ENCODE measurements around the gene CTNNBL1.
"Not testable (repeated sequence)": the region's sequence is repeated elsewhere in the genome, so short reads cannot be mapped to it uniquely, and the experiment has no call there.

The CTNNBL1 gene

DNA sequence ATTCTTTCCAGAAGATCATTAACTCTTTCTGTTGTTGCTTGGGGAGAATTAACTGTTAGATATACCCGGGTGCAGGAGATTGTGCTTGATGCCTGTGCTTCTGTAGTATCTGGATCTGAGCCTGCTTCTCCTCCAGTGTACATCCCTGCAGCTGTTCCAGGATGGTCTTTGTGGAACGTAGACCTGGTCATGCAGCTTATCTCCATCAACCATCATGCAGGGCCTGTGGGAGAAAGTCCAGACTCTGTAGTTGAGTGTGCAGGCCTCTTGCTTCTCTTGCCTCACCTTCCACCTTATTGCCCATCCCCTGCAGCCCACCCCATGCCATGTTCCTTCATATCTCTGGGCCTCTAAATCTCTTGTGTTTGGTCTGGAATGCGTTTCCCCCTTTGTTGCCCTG is 133.8 kb downstream of the CTNNBL1 start:
- DNase-seq = no peak

DNA sequence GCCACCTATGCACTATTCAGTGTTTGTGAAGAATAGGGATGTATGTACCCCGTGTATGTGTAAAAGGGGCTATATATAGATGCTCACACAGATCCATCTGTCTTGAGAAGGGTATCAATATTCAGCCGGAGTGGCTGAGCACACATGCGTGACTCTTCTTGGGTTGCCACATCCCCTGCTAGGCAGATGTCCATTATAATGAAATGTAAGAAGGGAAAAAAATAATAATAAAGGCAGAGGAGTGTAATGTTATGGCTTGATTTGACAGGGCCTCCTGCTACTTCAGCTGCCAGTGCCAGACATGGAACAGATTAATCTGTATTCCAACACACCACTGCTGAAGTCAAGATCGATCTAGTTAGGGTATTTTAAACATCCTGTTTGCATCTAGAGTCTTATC is 134.9 kb downstream of the CTNNBL1 start:
- no peak for DNase-seq

DNA sequence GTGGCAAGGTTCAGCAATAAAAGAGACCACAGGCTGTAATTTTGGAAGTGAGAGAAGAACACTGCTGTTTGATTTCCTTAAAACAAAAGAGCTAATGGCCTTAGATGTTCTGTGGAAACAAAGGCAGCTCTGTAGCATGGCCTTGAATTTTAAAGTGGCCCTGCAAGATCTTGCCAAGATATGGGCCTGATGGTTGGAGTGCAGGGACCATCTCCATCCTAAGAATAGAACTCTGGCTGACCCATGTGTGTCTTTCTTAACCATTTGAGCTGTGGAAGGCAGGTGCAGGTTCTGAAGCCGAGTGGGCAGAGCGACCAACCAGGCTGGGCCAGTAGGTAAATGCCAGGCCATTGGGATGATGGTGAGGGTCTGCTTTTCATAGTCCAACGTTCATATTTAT is 135.3 kb downstream of the CTNNBL1 start:
- DNase-seq = no peak

DNA sequence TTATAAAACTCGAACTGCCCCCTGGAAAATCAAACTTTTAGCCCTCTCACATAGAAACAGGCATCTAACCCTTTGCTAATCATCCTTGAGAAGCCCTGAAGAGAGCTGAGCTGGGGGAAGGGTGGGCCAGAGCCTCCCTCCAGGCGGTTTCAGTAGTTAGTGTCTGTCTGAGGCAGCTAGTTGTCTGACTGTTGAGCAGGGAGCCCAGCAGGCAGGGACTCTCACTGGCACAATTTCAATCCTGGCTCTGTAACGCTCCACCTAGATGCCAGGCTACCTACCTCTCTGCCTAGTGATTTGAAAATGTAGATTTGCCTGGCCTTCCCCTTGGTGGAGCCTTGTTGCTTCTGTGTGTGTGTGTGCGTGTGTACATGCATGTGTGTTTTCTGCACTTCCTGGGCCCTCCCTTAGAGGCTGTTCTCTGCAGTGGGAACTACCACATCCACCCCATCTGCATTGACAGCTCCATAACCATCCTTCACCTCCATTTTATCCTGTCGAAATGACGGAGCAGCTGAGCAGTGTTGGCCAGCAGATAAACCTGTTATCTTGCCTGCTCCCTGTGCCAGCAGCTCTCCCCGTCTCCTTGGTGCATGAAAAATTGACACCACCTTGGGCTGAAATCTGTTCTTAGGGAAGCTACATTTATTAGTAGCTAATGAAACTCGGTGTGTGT is 139.5 kb downstream of the CTNNBL1 start:
- no peak for DNase-seq

DNA sequence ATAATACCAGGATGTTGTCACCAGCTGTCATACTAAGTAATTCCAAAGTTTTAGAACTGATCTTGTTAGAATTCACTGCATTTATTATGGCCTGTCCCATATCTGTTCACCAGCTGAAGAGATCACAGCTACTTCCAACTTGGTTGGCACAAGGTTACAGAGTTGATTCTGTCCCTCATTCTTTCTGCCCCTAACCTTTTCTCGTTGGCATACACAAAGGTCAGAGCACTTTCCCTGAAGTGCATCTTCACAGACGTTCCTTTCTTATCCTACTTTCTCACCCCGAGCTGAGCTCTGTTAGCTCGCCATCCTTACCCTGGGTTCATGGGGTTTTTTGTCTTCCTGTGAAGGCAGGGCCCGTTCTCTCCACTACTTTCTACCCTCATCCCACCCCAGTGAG is 143.1 kb downstream of the CTNNBL1 start:
- DNase-seq = no peak

DNA sequence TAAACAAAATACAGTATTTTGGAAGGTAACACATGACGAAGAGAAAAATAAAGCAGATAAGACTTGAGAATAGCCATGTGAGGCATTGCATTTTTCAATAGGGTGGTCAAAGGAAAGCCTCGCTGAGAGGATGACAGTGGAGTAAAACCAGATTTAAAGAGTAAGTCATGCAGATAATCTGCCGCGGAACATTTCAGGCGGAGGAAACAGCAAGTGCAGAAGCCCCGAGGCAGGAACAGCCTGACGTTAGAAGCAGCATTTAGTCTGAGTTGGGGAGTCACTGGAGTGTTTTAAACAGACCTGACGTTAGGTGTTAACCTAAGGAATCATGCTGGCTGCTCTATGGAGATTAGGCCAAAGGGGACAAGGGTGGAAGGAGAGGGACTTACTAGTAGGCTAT is 144.1 kb downstream of the CTNNBL1 start:
- DNase-seq = no peak

DNA sequence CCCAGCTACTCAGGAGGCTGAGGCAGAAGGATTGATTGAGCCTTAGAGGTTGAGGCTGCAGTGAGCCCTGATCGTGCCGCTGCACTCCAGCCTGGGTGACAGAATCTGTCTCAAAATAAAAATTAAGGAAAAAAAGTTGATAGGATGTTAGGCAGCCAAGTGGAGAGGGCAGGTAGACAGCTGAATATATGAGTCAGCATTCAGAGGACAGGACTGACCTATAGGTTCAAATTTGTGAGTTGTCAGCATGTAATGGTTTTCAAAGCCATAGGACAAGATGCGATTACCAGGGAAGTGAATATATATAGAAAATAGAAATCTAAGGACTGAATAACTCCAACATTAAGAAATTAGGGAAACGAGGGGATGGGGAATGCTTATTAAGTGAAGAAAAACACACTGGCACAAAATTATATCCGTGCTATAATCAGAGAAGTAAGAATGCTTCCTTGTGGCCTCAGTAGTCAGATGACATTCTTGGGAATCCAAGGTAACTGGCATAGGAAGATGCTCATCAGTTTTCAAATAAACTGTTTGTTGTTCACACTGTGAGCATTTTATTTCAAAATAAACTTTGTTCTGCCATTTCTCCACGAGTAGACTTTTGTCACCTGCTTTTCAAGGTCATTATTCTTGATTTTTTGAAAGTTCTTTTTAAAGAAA is 145.1 kb downstream of the CTNNBL1 start:
- DNase-seq = no peak

DNA sequence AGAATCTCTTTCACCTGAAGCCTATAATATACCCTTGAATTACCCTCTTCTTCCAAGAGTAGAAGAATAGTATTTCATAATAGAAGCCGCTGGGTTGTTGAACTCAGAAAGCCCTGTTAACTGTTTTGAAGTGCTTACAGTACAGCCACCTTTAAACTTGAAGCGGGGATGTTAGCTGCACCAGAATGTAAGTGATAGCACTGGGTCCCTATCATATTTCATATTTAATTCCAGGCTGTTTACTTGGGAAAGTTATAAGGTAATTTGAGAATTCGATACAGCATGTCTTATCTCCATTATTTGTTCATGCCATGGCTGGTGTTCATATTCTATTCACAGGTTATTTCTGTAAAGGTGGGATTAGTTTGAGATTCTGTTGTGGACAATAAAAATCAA is 145.6 kb downstream of the CTNNBL1 start:
- DNase-seq = no peak

DNA sequence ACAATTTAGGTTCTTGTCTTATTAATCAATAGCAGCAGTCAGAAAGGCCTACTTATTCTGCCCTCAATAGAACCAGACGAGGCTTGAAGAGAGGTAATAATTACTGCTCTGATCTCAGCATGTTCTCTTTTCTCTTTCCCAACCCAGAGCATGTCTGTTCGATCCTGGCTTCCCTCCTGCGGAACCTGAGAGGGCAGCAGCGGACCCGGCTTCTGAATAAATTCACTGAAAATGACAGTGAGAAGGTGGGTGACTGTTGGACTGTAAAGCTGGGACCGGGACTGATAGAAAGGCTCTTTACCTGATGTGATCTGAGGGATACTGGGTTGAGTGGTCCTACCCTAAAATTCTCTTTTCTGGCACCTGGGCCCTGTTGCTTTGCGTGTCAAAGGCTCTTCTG is 146.1 kb downstream of the CTNNBL1 start:
- no peak for DNase-seq

DNA sequence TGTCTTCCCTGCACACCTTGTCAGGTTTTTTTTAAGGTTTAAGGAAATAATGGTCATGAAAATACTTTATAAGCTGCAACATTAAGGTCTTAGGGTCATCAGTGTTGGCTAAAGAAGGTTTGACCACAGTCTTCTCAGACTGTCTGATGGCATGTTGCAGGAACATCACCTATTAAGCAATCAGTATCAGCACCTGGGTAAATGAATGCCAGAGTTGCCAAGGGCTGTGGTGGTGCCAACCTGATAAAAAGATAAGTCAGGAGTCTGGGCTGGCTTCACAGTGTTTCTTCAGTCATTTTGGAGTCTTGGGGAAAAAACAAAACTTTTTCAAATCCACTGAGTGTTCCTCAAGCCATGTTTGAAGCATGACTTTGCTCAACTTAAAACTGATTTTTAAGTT is 147.6 kb downstream of the CTNNBL1 start:
- no peak for DNase-seq

DNA sequence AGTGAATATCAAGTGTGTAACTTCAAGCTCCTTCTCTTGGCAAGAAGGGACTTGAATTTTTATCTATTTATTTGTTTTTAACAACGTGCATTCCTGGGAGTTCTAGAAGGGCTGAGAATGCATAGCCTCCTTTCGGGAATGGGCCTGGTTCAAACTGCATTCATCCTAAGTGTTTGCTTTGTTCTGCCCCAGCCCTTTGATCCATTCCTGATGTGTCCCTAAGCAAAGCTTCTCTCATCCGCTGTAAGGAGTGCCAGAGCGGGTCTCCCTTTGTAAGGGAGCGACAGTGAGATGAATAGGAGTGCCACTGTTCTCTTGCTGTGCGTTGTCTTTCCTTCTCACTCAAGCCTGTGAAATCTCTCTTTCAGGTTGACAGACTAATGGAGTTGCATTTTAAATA is 148.1 kb downstream of the CTNNBL1 start:
- DNase-seq = no peak

DNA sequence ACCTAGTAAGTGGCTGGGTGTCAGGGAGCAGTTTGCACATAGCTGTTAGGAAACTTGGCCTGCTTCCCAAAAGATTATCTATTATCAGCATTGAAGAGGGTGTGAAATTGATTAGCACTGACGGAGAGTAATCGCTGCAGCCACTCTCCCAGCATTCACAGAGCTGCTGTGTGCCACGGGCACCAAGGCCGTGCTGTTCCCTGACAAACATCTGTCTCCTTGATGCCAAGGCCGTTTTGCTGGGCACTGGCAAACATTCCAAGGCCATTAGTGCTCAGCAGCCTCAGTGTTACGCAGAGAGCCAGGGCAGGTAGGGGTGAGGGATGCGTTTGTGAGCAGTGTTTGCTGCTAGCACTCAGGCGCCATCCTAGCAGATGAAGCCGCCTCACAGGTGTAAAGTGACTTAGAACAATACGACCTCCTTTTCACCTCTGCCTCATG is 151.4 kb downstream of the CTNNBL1 start:
- DNase-seq = no peak

DNA sequence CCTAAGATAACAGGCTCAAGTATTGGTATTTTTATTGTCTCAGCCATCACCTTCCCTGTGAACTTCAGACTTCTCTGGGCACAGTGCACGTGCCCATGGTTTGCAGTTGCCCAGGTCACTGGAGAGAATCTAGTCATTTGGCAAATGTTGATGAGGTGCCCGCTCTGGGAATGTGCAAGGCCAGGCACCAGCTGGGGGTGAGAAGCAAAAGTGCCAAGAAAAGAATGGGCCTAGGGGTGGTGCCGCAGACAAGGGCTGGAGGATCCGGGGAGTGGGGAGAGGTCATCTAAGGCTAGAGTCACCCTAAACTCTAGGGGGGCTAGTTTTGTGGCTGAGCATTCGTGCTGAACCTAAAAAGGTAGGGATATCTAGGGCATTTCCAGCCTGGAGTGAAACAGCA is 152.0 kb downstream of the CTNNBL1 start:
- DNase-seq = no peak

DNA sequence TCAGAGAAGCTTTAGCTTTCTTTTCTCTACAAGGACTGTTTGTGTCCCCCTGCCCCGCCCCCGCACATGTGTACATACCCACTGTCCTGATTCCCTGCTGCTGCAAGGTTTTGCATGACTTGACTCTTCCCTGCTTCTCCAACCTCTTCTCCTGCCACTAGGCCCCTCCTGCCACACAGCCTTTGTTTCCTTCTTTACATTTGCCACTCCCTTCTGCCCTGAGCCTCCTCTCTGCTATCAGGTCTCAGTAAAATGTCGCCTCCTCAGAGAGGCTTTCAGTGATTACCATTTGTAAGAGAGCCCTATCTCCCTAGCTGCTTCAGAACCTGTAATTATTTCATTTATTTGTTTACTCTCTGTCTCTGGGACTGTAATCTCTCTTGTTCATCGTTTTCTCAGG is 152.7 kb downstream of the CTNNBL1 start:
- no peak for DNase-seq

DNA sequence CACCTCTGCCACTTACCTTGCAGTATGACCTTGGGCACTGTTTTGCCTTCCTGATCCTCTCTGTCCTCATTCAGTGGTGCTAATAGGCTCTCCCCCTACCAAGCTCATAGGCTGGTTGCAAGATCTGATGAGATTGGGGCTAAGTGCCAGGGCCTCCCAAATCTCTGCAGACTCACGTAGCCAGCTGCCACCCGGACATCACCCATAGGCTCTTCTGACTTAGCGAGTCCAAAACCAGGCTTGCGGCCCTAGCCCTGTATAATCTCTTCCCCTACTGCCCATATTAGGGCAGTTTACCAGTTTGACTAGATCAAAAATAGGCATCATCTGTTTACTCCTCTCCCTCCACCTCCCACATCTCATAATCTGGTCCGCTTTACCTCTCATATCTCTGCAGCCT is 154.9 kb downstream of the CTNNBL1 start:
- DNase-seq = no peak

DNA sequence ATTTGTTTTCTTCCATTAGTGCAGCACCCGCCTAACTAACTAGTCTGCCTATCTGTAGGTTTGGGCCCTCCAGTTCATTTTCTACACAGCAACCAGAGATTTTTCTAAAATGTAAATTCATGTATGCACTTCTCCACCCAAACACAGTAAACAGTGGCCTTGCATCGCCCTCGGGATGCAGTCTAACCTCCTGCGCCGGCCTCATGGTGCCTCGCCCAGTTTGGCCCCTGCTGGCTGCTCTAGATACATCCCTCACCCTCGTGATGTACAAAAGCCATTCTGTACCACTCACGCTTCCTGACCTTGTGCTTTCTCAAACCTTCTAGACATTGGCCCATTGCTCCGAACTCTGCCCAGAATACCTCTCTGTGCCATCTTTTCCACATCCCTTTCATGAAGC is 155.3 kb downstream of the CTNNBL1 start:
- DNase-seq = no peak

DNA sequence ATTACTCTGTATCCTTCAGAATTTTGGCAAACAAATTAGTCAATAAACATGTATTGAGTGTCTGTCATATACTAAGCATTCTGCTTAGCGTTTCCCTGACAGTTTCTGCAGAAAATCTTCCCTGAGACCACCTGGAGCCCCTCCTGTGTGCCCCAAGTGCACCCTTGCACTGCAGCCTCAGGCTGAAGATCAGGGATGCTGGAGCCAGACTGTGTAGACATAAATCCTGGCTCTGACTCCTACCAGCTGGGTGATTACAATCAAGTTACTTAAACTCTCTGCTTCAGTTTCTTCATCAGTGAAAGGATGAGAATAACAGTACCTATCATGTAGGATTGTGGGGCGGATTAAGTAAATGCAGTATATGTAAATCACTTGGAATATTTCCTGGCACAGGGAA is 155.7 kb downstream of the CTNNBL1 start:
- no peak for DNase-seq

DNA sequence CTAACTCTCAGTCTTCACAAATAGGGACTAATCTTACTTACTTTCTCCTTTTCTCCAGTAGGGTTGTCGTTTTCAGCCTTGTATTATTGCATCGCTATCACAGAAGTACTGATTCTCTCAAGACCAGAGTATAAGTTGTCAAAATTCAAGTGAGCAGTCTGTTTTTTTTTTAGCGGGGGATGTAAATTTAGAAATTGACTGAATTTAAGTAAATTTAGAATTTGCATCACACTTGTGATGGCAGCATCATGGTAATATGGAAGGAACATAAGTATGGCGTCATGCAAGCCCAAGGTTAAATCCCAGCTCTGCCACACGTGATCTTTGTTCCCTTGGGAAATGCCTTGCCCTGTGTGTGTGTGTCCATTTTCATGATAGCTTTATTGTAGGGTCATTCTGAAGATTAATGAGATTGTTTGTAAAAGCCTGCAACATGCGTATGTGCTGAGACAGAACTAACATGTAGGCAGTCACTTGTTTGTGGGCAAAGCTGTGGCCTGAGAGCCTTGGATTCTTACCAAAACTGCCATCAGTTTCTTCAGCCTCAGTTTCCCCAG is 156.3 kb downstream of the CTNNBL1 start:
- no peak for DNase-seq

DNA sequence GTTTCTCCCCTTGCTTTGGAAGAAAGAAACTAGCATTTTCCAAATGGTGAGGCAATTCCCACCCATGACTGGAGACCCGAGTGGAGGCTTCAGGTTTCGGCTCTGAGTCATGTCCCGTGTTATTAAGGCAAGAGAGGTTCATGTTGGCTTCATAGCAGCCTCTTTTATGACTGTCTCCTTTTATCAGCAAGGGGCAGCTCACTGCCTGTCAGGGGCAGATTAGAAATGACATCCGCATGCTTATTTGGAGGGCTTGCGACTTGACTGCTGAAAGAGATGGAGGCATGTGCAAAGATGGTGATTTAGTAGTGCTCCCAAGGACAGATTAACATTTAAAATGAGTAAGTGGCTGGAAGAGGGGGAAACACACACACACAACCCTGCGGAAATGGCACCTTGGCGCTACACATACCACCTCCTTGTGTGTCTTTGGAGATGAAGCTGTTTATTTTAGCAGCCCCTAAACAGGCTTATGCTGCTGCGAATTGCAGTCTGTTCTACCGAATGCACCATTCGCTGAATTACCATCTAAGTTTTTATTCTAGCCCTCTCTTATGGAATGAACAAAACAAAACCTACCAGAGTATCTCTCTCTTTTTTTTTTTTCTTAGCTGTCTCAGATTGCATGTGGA is 157.0 kb downstream of the CTNNBL1 start:
- no peak for DNase-seq

DNA sequence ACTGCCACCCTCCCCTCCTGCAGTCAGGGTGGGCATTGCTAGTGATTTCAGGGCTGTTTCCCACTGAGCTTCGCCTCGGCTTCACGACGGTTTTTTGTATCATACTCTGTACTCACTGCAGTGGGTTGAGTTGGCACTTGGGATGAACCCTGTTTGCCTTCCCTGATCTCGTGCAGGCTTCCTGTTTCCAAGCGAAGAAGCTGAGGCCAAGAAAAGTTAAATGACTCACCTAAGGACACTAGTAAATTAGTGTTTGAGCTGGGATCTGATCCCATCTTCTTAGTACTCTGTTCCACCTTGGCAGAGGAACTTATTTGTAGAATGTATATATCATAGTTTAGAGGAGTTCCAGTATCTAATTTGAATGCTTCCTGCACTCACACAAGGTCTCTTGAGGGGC is 158.8 kb downstream of the CTNNBL1 start:
- DNase-seq = no peak

DNA sequence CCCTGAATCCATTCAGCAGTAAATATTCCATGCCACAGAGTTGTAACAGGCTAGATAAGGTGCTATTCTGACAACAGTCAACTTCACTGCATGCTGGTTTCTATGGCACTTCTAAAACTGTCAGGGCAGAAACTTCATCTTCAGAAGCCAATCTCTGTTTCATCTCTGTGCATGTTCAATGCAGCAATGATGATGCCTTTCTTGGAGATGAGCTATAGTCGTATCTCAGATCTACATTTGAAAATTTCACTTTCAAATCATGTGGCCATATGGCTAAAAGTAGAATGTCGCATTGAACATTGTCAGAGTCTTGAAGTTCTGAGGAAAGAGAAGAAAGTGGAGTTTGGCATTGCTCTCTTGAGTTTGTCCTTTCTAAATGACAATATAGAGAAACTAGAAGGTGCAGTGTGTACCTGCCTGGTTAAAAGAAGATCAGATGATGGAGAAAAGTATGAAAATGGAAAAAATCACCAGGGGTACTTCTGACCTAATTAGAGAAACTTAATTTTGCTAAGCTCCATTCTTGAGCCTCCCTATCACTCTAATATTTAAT is 160.1 kb downstream of the CTNNBL1 start:
- no peak for DNase-seq

DNA sequence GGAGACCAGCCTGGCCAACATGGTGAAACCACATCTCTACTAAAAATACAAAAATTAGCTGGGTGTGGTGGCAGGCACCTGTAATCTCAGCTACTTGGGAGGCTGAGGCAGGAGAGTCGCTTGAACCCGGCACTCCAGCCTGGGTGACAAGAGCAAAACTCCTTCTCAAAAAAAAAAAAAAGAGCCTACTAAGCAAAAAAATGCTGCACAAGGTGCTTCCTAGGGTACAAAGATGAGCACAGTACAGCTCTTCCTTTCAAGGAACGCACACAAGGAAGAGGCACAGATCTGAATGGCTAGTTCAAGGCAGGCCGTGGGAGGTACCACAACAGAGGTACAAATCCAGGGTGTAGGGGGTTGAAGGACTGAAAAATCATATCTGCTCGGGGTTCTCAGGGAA is 162.2 kb downstream of the CTNNBL1 start:
- DNase-seq = not testable (repeated sequence)

DNA sequence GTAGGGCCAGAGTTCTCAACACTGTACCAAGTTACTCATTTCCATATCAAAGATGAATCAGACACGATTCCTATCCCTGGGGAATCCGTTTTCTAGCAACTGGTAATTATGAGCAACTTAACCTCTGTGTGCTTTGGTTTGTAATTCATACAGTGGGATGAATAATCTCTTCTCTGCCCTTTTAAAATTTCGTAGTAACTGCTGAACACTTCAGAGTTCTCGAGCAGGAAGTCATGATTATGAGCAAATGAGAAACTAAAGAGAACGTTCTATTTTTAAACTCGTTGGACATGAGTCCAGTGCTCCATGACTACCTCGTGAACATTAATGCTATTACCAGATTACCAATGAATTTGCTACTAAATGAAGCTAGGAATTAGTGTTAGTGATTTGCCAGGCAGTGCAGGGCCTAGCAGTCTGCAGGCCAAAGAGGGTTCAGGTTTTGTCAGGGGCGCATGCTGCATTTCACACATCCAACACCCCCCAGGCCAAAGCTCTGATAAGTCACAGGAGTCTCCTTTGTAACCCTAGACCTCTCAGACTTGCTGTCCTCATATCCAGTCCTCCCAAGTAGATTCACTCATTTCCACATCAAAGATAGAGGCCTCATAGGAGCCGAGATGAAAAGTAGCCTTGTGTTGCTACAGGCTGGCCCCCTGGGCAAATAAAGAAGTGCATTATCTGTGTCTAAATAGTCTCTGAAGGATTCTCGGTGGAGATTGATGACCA is 163.3 kb downstream of the CTNNBL1 start:
- no peak for DNase-seq

Data from activated CD4-positive, alpha-beta T cell treated with anti-CD3 and anti-CD28 coated beads for 48 hours (primary cell).